GM18499 (cell line): ENCODE measurements around the gene DOCK3.
"Not testable (repeated sequence)": the region's sequence is repeated elsewhere in the genome, so short reads cannot be mapped to it uniquely, and the experiment has no call there.

Source experiments
- ATAC-seq: cut with Tn5 transposase; IDR thresholded peaks from one replicate; pipeline ENCODE4 v1.9.1; 2021; ENCODE audit warnings: moderate number of reproducible peaks; ENCODE audit not compliant: insufficient read depth, unreplicated experiment

Gene DOCK3

DNA sequence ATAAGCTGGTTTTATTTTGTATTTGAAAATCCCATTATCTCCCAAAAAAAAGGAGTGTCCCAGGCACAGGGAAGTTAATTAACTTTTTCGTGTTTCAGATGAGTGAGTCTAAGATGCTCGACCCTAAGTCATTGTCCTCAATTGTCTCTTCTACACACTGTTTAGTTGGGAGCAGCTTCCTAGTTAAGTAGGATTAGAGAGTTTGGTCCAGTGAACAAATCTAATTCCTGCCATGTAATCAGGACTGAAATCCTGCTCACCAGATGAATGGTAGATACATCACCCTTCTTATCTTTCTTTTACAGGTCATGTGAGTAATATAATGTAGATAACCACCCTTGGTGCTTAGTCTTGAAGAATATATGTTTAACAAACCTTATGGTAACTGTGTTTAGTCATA lies 481.4 kb downstream of the DOCK3 start:
- no peak for ATAC-seq

DNA sequence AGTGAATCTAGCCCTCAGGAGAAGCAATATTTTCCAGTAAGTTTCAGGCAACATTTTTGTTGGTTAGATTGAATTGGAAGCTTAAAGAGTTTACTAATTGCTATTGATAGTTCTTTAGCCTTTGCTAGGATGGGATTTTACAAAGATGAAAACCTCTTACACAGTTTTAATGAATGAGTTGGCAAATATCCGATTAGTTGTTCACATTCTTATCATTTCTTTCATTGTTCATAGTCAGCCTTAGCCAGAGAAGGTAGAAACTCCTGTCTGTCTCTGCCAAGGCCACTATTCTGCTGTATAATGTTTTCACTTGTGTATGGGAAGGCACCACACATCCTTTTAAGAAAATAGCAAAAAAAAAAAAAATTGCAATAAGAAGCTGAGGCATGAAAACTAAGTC lies 488.3 kb downstream of the DOCK3 start:
- ATAC-seq: no peak

DNA sequence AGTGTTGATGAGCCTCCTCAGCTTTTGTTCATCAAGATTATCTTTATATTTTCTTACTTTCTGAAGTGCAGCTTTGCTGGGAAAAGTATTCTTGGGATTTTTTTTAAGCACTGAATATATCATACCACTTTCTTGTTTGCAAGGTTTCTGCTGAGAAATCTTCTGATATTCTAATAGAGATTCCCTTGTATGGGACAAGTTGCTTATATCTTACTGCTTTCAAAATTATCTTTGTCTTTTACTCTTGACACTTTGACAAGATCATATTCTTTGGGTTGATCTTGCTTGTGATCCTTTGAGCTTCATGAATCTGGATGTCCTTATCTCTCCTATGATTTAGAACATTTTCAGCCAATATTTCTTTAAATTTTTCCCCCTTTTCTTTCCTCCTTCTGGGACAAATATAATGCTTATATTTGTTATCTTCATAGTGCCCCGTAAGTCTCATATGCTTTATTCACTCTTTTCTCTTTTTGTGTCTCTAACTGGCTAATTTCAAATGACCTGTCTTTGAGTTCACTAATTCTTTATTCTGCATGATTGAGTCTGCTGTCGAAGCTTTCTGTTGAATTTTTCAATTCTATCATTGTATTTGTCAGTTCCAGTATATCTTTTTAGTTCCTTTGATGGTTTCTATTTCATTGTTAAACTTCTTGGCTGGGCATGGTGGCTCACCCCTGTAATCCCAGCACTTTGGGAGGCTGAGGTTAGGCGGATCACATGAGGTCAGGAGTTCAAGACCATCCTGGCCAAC lies 499.0 kb downstream of the DOCK3 start:
- no peak for ATAC-seq

DNA sequence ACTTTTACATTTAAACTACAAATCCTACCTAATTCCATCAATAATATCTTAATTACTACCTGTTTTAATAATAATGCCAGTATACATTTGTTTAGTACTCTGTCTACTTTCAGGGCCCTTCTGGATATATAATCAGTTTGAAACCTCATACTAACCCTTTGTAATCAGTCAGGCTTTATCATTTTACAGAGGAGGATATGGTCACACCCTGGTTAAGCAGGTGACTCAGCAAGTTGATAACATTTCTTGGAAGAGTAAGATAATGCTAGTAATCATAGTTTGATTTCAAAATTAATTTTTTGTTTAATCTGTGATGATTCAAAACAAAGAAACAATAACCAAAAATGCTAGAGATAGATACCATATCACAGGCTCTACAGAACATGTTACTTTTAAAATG lies 502.2 kb downstream of the DOCK3 start:
- no peak for ATAC-seq

DNA sequence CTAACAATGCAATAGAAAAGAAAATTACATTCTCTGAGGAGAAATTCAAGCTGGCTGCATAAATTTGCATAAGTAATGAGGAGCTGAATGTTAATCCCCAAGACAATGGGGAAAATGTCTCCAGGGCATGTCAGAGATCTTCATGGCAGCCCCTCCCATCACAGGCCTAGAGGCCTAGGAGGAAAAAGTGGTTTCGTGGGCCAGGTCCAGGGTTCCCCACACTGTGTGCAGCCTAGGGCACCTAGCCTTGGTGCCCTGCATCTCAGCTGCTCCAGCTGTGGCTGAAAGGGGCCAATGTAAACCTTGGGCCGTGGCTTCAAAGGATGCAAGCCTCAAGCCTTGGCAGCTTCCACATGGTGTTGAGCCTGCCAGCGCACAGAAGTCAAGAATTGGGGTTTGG lies 511.7 kb downstream of the DOCK3 start:
- not testable (repeated sequence) for ATAC-seq

DNA sequence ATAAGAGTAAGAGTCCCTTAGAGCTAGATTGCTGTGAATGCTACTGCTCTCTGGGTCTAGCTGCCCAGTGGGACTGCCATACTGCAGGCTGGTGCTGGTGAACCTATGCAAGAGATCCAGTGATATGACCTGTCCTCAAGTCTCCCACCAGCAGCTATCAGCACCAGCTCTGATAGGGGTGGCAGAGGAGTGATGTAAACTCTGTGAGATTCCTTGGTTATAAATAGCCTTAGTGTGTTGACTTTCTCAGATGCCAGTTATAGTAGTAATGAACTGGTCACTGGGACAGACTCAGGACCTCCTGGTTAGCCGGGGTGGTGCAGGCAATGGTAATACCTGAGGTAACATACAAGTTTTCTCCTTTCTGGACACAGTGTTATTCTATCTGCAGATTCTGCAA lies 515.5 kb downstream of the DOCK3 start:
- ATAC-seq: no peak

DNA sequence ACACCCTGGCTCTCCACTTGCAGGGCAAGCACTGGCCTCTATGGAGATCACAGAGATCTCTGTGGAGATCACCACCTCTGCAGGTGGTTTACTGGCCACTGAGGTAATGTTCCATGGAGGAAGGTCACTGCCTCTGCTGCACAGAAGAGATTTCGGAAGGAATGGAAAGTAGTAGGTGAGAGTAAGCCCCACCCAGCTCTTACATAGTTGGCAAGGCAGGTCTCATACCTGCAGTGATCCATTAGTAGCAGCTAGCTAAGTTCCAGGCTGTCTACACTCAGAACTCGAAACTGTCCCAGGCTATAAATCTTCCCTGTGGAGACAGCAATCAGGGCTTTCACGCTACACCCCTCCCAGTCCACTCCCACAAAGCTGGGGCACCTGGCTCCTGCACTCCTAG lies 516.1 kb downstream of the DOCK3 start:
- no peak for ATAC-seq

DNA sequence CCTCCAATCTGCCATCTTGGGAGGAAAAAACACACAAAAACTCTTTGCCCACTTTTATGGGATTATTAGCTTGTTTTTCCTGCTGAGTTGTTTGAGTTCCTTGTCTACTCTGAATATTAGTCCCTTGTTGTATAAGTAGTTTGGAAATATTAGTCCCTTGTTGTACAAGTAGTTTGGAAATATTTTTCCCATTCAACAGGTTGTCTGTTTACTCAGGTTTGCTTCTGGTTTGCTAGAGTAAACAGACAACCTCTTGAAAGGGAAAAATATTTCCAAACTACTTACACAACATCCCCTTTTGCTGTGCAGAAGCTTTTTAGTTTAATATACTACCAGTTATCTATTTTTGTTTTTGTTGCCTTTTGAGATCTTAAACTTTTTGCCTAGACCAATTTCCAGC lies 517.0 kb downstream of the DOCK3 start:
- ATAC-seq: no peak

DNA sequence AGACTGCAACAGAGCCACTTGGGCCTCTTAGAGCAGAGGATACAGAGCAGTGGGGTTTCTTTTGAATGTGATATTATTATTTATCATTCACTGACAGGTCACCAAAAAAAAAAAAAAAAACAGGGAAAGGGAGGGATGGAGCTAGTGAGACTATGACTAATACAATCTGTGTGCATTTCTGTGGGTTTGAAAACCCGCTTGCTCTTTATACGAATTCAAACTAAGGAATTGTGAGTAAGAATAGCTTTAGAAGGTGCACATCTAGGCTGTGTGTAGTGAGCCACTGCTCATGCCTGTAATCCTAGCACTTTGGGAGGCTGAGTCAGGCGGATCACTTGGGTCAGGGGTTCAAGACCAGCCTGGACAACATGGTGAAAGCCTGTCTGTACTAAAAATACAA lies 523.8 kb downstream of the DOCK3 start:
- no peak for ATAC-seq

DNA sequence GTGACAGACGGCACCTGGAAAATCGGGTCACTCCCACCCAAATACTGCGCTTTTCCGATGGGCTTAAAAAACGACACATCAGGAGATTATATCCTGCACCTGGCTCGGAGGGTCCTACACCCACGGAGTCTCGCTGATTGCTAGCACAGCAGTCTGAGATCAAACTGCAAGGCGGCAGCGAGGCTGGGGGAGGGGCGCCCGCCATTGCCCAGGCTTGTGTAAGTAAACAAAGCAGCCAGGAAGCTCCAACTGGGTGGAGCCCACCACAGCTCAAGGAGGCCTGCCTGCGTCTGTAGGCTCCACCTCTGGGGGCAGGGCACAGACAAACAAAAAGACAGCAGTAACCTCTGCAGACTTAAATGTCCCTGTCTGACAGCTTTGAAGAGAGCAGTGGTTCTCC lies 524.6 kb downstream of the DOCK3 start:
- ATAC-seq: not testable (repeated sequence)

DNA sequence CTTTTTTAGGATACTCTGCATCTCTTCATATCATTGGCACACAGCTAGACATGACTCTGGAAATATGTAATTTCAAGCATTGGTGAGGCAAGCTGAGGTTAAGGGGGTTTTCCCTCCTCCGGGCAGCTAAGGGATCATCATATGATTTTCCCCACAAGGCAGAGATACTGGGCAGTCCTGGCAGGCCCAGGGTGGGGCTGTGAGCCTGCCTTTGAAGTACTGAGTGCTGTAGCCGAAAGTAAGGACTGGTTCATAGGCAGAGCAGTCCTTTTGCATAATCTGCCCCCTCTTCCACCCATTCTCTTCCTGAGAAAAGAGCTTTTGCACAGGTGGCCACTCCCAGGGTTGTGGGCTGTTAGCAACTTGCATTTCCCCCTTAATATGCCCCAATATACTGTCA lies 541.6 kb downstream of the DOCK3 start:
- no peak for ATAC-seq

DNA sequence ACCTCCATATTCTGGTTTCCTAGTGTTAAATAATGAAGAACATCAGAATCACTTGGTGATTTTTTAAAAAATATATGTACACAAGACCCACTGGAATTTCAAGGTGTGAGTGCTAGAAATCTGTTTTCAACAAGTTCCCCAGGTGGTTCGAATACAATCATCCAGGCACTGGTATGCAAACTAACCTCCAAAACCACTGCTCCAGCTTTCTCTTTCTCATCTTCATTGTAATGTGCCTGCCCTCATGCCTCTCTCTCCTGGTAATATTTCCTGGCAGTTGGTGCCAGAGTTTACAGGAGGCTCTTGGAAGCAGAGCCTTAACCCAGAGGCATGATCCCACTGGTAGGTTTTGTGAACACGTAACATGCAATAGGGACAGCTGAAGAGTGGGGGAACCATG lies 547.2 kb downstream of the DOCK3 start:
- ATAC-seq: no peak

DNA sequence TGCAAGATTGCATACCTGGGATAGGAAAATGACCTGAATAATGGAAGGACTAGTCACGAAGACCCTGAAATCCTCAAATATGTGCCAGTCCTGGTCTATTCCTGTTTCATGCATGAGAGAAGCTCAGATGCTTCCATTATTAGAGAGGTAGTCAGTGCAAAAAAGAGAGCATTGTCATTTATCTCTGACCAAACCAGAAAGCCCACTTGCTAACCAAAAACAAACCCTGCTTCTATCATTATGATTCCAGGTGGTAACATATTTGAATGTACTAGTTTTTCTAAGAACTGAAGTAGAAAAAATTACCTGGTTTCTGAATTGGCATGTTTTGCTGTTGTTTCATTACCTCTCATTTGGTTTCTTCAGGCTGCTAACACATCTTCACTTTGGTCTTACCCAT lies 549.6 kb downstream of the DOCK3 start:
- ATAC-seq: no peak

DNA sequence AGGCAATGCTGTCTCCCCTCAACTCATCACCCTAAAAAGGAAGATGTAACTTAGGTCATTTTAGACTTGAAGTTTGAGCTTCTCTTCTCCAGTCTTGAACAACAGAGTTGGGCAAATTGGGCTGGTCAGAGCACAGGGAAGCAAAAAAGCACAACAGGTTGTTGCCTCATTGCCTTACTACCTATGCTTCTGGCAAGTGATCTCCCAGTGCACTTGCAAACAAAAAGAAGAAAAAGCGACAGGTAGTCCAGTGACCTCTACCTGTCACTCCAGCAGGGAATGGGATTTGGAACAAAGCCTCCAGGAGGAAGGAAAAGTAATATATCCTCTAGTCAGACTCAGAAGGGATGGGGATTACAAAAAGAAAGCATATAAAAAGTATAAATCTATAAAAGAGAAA lies 550.1 kb downstream of the DOCK3 start:
- ATAC-seq: no peak

DNA sequence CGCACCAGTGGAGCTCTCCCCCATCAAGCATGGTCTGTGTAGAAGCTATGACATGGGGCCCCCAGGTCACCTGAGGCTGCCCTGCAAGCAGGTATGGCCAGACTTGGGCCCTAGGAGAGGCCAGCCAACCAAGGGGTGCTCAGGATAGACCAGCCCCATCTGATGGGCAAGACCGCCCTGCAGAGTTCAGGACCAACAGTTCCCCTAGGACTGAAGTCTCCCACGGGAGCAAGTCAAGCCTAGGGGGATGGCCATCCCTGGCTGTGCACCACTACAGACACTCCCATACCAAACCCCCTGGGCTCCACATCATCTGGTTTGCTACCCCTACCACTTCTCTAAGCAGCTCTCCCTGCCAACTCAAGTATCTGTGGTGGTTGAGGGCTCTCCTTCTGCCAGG lies 568.2 kb downstream of the DOCK3 start:
- ATAC-seq: no peak

DNA sequence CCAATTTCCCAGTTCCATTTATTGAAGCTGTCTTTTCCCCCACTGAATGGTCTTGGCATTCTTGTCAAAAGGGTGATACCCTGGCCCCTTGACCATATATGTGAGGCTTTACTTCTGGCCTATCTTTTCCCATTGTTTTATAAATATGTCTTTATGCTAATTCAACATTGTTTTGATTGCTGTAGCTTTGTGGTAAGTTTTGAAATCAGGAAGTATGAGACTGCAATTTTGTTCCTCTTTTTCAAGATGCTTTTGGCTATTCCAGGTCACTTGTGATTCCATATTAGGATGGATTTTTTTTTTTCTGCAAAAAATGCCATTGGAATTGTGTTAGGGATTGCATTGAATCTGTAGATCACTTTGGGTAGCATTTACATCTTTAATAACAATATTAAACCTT lies 569.2 kb downstream of the DOCK3 start:
- no peak for ATAC-seq

DNA sequence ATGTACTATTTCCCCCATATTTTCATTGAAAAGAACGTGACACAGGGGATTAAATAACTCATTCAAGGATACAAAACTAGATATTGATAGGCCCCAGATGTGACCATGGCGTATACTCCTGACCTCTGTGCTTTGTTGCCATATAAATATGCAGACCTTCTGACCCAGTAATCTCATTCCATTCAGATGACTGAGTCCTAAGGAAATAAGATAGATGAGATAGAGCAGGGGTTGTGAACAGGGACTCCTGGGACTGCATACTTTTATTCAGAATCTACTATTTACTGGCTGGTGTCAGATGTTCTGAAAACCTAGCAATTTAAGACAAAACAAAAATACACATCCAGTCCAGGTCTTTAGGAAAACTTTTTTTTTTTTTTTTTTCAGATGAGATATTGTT lies 571.1 kb downstream of the DOCK3 start:
- no peak for ATAC-seq

DNA sequence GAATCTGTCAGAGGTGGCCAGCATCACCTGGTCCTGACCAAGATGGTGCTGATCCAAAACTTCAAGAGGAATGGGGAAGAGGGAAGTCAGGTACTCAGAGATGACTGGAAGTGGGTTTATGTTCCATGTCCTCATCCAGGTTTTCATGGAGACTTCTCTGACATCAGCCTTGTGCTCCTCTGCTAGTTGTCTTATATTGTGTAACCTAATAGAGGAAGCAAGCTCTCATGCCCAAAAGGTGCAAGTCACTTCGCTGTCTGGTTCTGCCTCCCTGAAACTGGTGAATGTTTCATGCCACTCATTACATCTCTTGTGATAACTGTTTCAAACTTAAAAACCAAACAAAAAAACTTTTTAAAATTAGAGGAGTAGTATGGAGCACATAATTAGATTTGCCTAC lies 583.1 kb downstream of the DOCK3 start:
- no peak for ATAC-seq

DNA sequence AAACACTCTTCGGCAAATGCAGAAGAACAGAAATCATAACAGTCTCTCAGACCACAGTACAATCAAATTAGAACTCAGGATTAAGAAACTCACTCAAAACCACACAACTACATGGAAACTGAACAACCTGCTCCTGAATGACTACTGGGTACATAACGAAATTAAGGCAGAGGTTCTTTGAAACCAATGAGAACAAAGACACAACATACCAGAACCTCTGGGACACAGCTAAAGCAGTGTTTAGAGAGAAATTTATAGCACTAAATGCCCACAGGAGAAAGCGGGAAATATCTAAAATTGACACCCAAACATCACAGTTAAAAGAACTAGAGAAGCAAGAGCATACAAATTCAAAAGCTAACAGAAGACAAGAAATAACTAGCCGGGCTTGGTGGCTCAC lies 589.4 kb downstream of the DOCK3 start:
- not testable (repeated sequence) for ATAC-seq

DNA sequence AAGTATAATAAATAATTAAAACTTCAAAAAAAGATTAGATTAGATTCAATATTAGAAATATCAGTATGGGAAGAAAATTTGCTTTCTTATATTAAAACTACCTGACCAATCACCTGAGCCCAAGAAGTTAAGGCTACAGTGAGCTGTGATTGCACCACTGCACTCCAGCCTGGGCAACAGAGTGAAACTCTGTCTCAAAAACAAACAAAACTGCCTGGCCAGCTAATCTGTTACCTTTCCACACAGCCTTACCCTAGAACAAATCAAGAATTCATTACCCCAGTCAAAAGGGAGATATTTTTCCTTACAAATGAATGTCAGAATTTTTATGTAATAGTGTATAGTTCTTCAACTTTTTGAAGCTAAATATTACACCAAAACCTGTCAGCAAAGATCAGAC lies 593.4 kb downstream of the DOCK3 start:
- ATAC-seq: no peak

DNA sequence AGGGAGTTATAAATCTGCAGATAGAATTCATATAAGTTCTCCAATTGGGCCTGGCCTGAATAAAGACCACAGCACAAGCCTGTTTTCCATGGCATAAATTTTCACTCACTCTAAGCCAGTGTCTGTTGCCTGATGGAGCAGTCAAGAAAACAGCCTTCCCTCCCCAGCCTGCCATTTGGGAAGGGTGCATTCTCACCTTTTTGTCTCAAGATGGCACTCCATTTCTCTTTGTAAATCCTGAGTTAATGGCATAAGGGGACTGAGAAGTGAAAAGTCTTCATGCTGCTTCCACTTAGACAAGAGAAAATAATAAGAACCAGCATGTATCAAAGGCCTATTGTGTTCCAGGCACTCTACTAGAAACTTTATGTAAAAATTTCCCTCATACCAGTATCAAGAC lies 594.7 kb downstream of the DOCK3 start:
- no peak for ATAC-seq

DNA sequence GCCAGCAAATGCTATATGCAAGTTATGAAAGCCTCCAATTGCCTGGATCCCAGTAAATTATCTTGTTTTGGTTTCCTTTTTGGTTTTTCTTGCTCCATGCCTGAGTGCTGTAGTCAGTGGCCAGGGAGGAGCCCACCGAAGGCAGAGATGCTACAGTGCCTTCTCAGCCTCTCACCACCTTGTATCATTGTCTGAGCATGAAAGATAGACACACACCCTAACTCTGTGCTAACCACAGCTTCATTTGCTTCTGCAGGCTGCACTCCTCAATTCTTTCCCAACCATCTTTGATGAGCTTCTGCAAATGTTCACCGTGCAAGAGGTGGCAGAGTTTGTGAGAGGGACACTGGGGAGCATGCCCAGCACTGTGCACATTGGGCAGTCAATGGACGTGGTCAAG lies 595.8 kb downstream of the DOCK3 start:
- ATAC-seq: no peak

DNA sequence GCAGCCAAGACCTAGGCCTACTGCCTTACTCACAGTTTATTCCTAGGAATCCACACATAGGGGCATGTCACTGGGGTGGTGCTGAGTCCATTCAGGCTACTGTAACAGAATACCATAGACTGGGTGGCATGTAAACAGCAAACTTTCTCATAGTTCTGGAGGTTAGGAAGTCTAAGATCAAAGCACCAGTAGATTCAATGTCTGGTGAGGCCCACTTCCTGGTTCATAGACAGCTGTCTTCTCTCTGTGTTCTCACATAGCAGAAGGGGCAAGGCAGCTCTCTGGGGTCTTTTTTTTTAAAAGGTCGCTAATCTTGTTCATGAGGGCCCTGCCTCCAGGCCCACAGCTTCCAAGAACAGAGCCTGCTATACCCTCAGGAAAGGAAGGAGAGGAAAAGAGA lies 596.4 kb downstream of the DOCK3 start:
- no peak for ATAC-seq
